GM10266 (cell line): ENCODE data around the gene HECTD4.

ENCODE experiments used
- DNase-seq: peaks from one replicate; pipeline ENCODE4 v3.0.0; 2012; ENCODE audit errors: extremely low spot score
- CTCF ChIP-seq: IDR thresholded peaks from 2 replicates; pipeline ENCODE4 v1.5.1; 2012; ENCODE audit warnings: mild to moderate bottlenecking, low read depth; ENCODE audit not compliant: control insufficient read depth, insufficient read depth; ENCODE audit errors: missing control alignments

The HECTD4 gene

DNA sequence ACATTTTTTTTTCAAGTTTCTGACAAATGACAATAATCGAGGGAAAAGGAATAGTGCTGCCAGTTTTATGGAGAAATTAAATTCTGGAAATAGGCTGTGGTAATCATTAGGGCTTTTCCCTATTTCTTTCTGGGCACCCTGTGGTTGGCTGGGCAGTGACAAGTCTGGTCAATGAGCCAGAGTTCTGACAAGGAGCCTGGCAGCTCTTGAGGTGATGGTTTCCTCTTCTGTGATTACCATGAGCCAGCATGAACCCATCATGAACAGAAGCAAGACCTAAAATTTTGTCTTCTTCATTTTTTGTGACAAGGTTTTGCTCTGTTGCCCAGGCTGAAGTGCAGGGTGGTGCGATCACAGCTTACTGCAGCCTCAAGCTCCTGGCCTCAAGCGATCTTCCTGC is 141.1 kb downstream of the HECTD4 start:
- TF ChIP-seq CTCF = no peak
- DNase-seq = no peak

GRCh38 chr12:112239881-112240280 is 142.3 kb downstream of the HECTD4 start:
- no peak for TF ChIP-seq CTCF
- no peak for DNase-seq

DNA sequence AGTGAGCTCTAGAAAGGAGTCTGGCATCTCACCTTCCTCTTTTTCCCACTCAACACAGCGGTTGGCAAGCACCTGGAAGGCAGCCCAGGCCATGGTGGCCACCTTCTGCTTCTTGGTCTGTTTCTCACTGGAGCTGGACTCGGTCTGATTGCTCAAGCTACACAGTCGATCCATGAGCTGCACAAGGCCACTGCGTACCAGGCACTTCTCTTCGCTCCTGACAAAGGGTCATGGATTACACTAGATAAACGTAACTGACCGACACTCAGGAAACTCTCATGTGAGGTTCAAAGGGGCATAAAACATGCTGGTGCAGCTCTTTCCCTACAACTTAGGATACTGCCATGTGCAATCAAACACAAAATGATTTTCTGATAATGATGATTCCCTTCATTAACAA is 143.2 kb downstream of the HECTD4 start:
- no peak for DNase-seq
- no peak for TF ChIP-seq CTCF

GRCh38 chr12:112238441-112238840 is 143.8 kb downstream of the HECTD4 start:
- no peak for TF ChIP-seq CTCF

GRCh38 chr12:112236786-112237185 is 145.4 kb downstream of the HECTD4 start:
- TF ChIP-seq CTCF = no peak
- no peak for DNase-seq

More at GRCh38 chr12:112238441-112238840, 143.8 kb downstream of the HECTD4 start:
- DNase-seq = no peak

DNA sequence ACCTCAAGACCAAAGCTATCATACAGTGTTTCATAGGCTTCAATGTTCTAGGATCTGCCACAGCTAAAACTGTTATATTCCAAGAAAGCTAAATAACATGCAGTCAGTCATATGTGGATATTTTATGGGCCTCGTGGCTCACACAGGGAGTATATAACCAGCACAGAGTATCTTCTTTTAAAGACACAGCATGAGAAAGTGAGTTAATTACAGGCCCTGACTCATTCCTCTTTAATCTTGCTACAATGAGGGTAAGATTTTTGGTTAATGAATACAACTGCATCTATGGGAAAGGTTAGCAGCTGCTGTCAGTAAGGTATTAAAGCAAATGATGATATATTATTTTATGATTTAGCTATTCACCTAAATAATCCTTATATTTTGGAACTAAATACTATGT is 145.8 kb downstream of the HECTD4 start:
- DNase-seq = no peak

DNA sequence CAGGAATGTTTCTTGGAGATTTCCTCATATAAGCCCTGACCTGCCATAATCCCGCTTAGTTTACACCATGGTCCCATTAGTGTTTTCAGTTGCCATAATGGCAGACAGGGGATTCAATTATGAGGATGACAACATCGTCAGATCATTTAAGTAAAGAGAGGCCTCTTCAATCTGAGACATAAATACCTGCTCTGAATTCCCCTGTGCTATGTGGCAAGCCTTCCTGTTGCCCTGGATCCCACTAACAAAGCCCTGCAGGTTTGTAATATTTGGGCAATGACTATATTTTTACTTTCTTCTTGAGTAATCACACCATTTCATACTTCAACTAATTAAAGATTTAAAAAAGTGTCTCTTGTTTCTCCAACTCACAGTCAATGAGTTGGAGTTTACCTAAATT is 147.9 kb downstream of the HECTD4 start:
- DNase-seq = no peak
- TF ChIP-seq CTCF = no peak

More for the DNA sequence above, 145.8 kb downstream of the HECTD4 start:
- no peak for TF ChIP-seq CTCF
